Sigmoid colon (tissue), 7 donors: ENCODE data around the gene FAM98B. TPM values are rescaled to one million over a fixed set of nuclear protein-coding genes. Genes with fewer than 3 reads are reported as not detected.
"Not testable (repeated sequence)": the region's sequence is repeated elsewhere in the genome, so short reads cannot be mapped to it uniquely, and the experiment has no call there.

Experiments used
- DNase-seq: peaks from one replicate; pipeline ENCODE4 v3.0.0-alpha.2; 2019
- H3K27ac ChIP-seq, 4 donors: fragments of 200-600 bp; sonication (generic); one replicate each; pipeline ENCODE4 v1.5.1; 2016 to 2019; ENCODE audit warnings: mild to moderate bottlenecking in 1 of 4
- H3K27me3 ChIP-seq, 3 donors: fragments of 200-600 bp; sonication (generic); one replicate each; pipeline ENCODE4 v1.5.1; 2019; ENCODE audit warnings: mild to moderate bottlenecking in 1 of 3
- H3K36me3 ChIP-seq, 4 donors: fragments of 200-600 bp; sonication (generic); one replicate each; pipeline ENCODE4 v1.5.1; 2016 to 2019
- H3K4me1 ChIP-seq, 4 donors: fragments of 200-600 bp; sonication (generic); one replicate each; pipeline ENCODE4 v1.5.1; 2017 to 2019
- H3K4me3 ChIP-seq, 4 donors: fragments of 200-600 bp; sonication (generic); one replicate each; pipeline ENCODE4 v1.5.1; 2017 to 2019; ENCODE audit warnings: mild to moderate bottlenecking in 2 of 4, moderate library complexity in 1 of 4
- H3K9me3 ChIP-seq, 4 donors: fragments of 200-600 bp in 3 of 4; sonication (generic) in 3 of 4; one replicate each; pipeline versions ENCODE4 v1.5.1 to v1.6.1; 2013 to 2019
- EP300 ChIP-seq, 4 donors: sonication (generic); formaldehyde crosslinking; IDR thresholded peaks; one replicate each; pipeline ENCODE4 v1.6.1; 2017; ENCODE audit warnings: antibody characterized with exemption in 4 of 4
- POLR2A ChIP-seq, 2 donors: fragments of 450-650 bp; IDR thresholded peaks; one replicate each; pipeline ENCODE4 v1.6.1; 2016; ENCODE audit warnings: antibody characterized with exemption in 2 of 2, mild to moderate bottlenecking in 2 of 2, moderate library complexity in 2 of 2
- POLR2AphosphoS5 ChIP-seq, 4 donors: sonication (generic); formaldehyde crosslinking; IDR thresholded peaks; one replicate each; pipeline ENCODE4 v1.6.1; 2017; ENCODE audit warnings: antibody characterized with exemption in 4 of 4
- WGBS, 2 donors: extraction: QIAGEN DNeasy Blood & Tissue Kit; methylation state at CpG; one replicate each; pipeline ENCODE4 v1.1.7; 2013; 5-methylcytosine and 5-hydroxymethylcytosine counted together
- intact Hi-C: fragments of 100-400 bp; cut with DNase I; formaldehyde crosslinking; loops from one replicate; pipeline ENCODE4 v1.15.1; 2023
- polyA plus RNA-seq, 3 donors: library from polyadenylated mRNA; stranded (reverse); fragments of 200-250 nt; gene quantifications; one replicate each; pipeline ENCODE4 v1.2.3, GENCODE V29; 2013
- total RNA-seq, 4 donors: library from RNA; depleted of rRNA; stranded (reverse); fragments of >200 nt; gene quantifications; one replicate each; pipeline ENCODE4 v1.1.0, GENCODE V29; 2016
- TF ChIP-seq, protein P1 (sequence below), 4 experiments: fragments of 450-650 bp in 3 of 4; fragments of 200-600 bp in 1 of 4; IDR thresholded peaks; one replicate each; pipeline ENCODE4 v1.5.1; 2016 to 2019; ENCODE audit warnings: antibody characterized with exemption in 4 of 4, mild to moderate bottlenecking in 3 of 4, moderate library complexity in 2 of 4
- donor health status: healthy with polysubstance abuse.
- donor health status: Bipolar disorder and iron deficiency.
- donor health status: healthy.

Gene FAM98B
- total and polyA plus RNA-seq, 7 donors = 10.9 to 16.6 (median 12.5) TPM

DNA sequence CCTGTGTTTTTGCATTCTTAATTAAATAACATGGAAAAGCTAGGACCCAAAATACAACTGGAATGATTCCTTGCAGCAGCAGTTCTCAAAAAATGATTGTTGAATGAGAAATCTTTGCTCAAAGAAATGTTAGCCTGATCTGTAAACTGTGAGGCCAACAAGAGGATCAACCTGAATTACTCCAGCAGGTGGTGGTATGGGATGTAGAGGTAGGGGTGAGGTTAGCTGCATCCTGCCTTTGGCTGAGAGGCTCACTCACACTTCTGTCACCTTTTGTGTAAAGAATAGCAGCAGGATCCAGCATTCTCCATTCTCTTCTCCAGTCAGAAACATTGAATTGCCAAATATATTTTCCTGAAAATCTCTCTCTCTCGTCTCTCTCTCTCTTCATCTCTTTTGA lies 26.5 kb upstream of the FAM98B start:
- Histone ChIP-seq H3K27me3 (no peaks in the 10 kb centered on the region), H3K27ac (no peak overlapping the region), H3K36me3 (no peaks in the 10 kb centered on the region), H3K9me3 (no peaks in the 10 kb centered on the region), H3K4me3 (no peak overlapping the region), H3K4me1 (no peaks in the 10 kb centered on the region)
- WGBS, 2 donors = 87 to 92% methylated on average over 1 of the region's 1 CpG
- no peak for TF ChIP-seq POLR2AphosphoS5 (IDR thresholded peaks at IDR 0.05)
- TF ChIP-seq, protein P1, sequence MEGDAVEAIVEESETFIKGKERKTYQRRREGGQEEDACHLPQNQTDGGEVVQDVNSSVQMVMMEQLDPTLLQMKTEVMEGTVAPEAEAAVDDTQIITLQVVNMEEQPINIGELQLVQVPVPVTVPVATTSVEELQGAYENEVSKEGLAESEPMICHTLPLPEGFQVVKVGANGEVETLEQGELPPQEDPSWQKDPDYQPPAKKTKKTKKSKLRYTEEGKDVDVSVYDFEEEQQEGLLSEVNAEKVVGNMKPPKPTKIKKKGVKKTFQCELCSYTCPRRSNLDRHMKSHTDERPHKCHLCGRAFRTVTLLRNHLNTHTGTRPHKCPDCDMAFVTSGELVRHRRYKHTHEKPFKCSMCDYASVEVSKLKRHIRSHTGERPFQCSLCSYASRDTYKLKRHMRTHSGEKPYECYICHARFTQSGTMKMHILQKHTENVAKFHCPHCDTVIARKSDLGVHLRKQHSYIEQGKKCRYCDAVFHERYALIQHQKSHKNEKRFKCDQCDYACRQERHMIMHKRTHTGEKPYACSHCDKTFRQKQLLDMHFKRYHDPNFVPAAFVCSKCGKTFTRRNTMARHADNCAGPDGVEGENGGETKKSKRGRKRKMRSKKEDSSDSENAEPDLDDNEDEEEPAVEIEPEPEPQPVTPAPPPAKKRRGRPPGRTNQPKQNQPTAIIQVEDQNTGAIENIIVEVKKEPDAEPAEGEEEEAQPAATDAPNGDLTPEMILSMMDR (IDR thresholded peaks at IDR 0.05) = no peak
- TF ChIP-seq POLR2A (IDR thresholded peaks at IDR 0.05) = no peak
- no peak for TF ChIP-seq EP300 (IDR thresholded peaks at IDR 0.05)
- no peak for DNase-seq
- intact Hi-C loops = no loop called here

DNA sequence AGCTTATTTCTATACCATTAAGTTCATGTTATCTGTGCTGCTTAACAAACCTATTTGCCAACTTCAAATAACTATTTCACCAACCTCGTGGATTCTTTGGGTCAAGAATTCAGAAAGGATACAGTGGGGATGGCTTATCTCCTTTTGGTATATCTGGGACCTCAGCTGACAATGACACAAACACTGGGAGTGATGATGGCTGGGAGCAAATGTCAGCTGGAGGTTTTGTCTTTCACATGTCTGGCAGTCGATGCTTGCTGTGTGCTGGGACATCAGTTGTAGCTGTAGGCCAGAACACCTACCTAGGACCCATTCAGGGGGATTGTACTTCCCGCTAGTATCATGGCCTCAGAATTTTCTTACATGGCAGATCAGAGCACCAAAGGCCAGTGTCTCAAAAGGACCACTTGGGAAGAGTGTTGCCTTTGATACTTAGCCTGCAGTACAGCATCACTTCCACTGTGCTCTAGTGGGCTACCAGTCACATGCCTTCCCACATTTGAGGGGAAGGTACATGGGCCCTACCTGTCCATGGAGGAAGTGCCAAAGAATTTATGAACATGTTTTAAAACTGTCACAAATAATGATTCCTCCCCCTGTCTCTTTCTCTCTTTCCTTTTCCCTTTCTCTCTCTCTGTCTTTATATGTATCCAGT lies 23.7 kb upstream of the FAM98B start:
- Histone ChIP-seq H3K9me3 (no peaks in the 10 kb centered on the region), H3K36me3 (no peaks in the 10 kb centered on the region), H3K27me3 (no peaks in the 10 kb centered on the region), H3K4me3 (no peak overlapping the region), H3K27ac (no peak overlapping the region), H3K4me1 (no peaks in the 10 kb centered on the region)
- intact Hi-C loops = no loop called here
- 67 to 82% methylated on average over 3 of the region's 3 CpGs for WGBS, 2 donors
- TF ChIP-seq EP300 (IDR thresholded peaks at IDR 0.05) (no peak), POLR2AphosphoS5 (IDR thresholded peaks at IDR 0.05) (no peak)
- TF ChIP-seq, protein P1 (IDR thresholded peaks at IDR 0.05) = no peak
- no peak for DNase-seq

DNA sequence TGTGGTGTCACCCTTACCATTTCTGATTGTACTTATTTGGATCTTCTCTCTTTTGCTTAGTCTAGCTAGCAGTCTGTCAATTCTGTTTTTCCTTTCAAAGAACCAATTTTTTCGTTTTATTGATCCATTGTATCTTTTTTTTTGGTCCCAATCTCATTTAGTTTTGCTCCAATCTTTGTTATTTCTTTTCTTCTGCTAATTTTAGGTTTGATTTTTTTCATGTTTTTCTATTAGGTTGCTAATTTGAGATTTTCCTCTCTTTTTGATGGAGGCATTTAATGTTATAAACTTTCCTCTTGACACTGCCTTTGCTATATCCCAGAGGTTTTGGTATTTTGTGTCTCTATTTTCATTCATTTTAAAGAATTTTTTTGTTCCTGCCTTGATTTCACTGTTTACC lies 16.9 kb upstream of the FAM98B start:
- DNase-seq = no peak
- no peak overlapping the region for H3K27ac ChIP-seq
- no peaks in the 10 kb centered on the region for H3K27me3 ChIP-seq
- H3K9me3 ChIP-seq = no peaks in the 10 kb centered on the region
- WGBS, 2 donors = 0 to 13% methylated on average over 1 of the region's 1 CpG
- H3K4me3 ChIP-seq = no peak overlapping the region
- peaks cover 0 to 7% (median 3%) of the 10 kb centered on the region in 4 donors for H3K4me1 ChIP-seq
- H3K36me3 ChIP-seq = no peaks in the 10 kb centered on the region
- intact Hi-C loops = no loop called here
- TF ChIP-seq, protein P1 (IDR thresholded peaks at IDR 0.05) = no peak
- TF ChIP-seq POLR2AphosphoS5 (IDR thresholded peaks at IDR 0.05) = no peak
- TF ChIP-seq EP300 (IDR thresholded peaks at IDR 0.05) = no peak
- TF ChIP-seq POLR2A (IDR thresholded peaks at IDR 0.05) = no peak

DNA sequence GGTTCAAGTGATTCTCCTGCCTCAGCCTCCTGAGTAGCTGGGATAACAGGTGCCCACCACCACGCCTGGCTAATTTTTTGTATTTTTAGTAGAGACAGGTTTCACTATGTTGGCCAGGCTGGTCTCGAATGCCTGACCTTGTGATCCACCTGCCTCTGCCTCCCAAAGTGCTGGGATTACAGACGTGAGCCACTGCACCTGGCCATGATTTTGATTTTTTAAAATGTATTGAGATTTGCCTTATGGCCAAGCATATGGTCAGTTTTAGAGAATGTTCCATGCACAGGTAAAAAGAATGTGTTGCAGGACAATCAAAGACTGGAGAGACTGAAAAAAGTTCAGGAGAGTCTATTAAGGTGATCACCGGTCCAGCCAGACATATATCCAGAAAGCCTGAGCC lies 16.3 kb upstream of the FAM98B start:
- intact Hi-C loops, H3K4me3 ChIP-seq, H3K27ac ChIP-seq, H3K9me3 ChIP-seq, H3K27me3 ChIP-seq, H3K36me3 ChIP-seq, DNase-seq, H3K4me1 ChIP-seq: not testable (repeated sequence)
- WGBS, 2 donors = 83 to 87% methylated on average over 4 of the region's 4 CpGs

DNA sequence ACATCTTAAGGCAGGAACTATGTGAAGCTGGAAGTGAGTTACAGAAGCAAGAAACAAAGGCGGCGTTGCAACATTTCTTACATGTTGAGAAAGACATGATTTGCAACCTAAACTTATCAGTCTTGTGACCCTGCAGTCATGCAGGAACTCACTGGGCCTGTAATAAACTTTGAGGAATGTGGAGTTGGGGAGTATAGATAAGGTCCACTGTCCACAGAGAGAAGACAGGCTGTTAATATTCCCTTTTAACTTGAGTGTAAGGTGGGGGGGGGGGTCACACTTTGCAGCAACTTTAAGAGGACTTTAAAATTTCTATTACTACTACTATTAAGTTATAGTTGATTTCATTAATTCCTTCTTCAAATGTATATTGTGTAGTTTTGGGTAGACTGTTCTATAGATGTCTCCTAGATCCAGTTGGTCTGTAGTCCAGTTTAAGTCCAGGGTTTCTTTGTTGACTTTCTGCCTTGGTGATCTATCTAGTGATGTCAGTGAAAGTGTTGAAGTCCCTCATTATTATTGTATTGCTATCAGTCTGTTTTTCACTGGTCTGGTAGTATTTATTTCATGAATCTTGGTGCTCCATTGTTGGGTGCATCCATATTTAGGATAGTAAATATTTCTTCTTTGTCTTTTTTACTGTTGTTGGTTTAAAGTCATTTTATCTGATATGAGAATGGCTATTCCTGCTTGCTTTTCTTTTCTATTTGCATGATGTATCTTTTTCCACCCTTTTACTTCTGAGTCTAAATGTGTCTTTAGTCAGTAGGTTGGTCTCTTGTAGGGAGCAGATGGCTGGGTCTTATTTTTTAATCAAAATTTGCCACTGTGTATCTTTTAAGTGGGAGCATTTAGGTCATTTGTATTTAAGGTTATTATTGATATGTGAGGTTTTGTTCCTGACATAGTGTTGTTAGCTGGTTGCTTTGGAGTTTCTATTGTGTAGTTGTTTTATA lies 15.6 kb upstream of the FAM98B start:
- no peaks in the 10 kb centered on the region for H3K9me3 ChIP-seq
- 85 to 91% methylated on average over 2 of the region's 2 CpGs for WGBS, 2 donors
- no peak overlapping the region for H3K4me3 ChIP-seq
- DNase-seq = no peak
- H3K36me3 ChIP-seq = no peaks in the 10 kb centered on the region
- intact Hi-C loops = no loop called here
- peaks cover 0 to 7% (median 3%) of the 10 kb centered on the region in 4 donors for H3K4me1 ChIP-seq
- TF ChIP-seq, protein P1 (IDR thresholded peaks at IDR 0.05) = no peak
- TF ChIP-seq POLR2A (IDR thresholded peaks at IDR 0.05) (no peak), POLR2AphosphoS5 (IDR thresholded peaks at IDR 0.05) (no peak), EP300 (IDR thresholded peaks at IDR 0.05) (no peak)
- H3K27me3 ChIP-seq = no peaks in the 10 kb centered on the region
- no peak overlapping the region for H3K27ac ChIP-seq
